ENCODE results near the gene KIF13A.

KIF13A gene

DNA sequence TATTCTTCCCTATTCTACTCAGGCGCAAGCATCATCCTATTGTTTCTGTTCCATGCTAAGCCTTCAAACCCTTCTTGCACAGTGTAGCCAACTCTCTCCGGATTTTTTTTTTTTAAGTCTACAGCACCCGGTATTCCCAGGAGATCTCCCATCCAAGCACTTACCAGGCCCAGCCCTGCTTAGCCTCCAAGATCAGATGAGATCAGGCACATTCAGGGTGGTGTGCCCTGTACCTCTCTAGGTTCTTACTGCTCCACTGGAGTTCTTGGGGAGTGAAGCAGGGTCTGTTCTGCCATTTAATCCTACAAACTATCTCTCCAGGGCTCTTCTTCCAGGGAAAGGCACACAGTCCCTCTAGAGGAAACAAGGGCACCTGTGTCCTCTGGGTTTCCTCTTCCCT is 265.8 kb downstream of the KIF13A start:
- DNase-seq (ENCODE audit: low read depth in 2 of 2), result no peak

DNA sequence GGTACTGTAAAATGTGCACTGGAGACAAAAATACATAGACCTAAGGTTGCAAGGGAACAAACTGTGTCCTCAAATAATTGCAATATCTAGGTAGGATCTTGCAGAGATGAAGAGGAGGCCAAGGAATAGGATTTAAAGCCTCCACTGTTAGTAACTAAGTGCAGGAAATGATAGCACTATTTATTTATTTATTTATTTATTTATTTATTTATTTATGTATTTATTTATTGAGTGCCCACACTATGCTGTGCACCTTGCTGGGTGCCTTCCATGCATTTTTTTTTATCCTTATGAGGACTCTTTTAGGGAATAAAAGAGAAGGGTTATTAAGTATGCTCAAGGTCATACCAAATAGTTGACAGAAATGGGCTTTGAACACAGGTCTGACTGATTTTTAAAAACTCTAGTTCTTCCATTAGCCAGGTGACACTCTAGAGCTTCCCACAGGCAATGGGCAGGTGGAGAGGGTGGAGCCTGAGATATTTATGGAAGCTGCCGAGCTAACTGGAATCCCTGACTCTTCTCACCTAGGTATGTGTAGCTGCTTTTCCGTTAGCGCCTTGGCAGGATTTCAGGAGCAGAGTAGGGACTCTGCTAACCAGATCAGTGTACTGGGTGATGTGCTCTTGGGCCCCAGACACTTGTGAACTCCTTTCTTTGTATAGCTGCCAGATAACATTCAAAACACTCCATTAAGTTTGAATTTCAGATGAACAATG is 268.0 kb downstream of the KIF13A start:
- DNase-seq (ENCODE audit: low read depth in 2 of 2), result no peak

DNA sequence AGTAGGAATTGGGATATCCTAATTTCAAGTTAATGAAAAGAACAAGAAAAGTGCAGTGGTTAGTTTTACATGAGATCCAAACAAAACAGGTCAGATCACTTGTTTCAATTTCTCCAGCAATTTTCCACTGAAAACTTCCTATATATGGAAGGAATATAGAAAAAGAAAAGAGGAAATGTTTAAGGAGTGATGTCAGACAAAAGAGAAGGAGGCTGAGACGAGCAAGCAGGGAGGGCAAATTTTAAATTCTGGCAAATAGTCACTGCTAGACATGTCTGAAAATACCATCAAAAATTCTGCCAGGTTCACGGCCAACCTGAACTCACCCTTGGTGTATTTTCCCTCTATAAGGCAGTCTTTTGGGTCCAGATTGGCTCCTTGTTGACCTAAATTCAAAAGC is 271.2 kb downstream of the KIF13A start:
- DNase-seq (ENCODE audit: low read depth in 2 of 2), result no peak

DNA sequence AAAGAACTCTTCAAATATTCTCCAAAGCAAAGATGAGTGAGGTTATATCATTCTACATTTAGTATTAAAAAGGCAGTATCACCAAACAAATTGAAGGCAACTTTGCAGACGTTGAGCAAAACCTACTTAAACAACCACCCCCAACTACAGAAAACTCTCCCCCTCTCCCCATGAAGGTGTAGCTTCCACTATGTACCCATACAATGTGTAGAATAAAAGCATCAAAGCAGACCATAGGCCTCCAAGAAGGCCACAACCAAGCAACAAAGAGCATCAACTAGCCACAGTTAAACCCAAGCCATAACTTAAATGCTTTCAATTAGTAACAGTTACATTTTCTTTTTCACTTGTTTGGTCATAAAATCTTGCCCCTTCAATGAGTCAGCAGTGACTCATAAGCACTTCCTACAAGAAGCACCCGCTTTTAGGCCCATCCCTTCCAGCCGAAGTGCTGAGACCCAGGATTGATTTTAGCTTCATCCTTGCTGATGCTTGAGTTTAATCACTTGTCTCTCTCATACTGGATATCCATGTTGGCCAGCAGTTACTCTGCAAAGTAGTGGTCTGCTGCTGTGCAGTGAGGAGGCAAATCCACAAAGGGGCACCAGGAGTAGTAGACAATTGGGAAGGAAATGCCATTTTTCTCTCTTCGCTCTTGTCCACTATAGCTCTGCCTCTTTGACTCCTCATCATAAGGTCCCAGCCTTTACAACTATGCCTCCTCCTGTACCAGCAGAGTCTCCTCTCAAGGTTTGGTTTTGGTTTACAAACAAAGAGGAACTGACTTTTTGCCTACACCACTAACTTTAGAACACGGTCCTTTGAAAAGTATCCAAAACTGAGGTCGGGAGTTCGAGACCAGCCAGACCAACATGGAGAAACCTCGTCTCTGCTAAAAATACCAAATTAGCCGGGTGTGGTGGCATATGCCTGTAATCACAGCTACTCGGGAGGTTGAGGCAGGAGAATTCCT is 272.3 kb downstream of the KIF13A start:
- peak in 1 of 2 donors; percentile 23 for DNase-seq (ENCODE audit: low read depth in 2 of 2)

DNA sequence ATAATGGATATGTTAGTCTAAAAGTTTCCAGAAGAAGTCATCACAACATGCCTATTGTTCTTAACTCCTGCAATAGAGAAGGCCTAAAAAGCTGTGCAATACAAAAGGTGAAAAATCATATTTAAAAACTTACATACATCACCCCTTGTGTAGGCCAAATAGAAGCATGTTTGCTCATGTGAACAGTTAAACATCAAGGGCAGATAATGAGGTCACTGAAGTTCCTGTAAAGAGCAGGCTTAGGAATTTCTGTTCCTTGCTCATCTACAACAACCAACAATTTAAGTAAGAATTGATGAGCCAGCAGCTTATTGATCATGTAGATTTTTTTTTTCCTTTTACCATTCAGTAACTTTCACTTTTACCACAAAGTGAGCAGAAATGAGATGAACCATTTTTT is 273.3 kb downstream of the KIF13A start:
- no peak for DNase-seq (ENCODE audit: low read depth in 2 of 2)

DNA sequence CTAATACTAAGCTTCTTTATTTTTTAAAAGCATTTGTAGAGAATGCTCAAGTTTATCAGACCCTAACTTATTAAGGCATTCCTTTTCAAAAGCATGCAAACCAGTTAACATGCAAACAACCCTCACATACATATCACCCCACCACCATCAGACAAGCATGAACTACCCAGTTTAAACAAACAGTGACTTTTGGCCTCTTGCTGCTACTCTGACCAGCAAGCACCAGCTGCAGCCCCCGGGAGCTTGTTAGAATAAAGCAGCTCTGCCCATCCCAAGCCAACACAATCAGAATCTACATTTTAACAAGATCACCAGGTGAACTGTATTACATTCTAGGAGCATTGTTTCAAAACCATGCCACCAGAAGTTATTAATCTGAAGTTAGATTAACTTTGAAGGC is 274.9 kb downstream of the KIF13A start:
- DNase-seq (ENCODE audit: low read depth in 2 of 2), result no peak

DNA sequence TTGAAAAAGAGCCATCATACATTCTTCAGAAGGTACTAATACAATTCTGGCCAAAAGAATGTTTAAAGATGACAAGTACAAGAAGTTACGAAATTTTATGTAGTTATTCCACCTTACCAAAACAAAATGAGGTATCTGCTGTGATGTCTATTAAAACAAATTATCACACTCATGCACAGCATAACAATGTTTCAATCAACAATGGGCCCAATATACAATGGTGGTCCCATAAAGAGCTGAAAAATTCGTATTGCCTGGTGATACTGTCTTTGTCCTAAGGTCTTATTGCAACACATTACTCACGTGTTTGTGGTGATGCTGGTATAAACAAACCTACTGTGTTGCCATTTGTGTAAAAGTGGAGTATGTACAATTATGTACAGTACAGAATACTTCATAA is 277.1 kb downstream of the KIF13A start:
- DNase-seq (ENCODE audit: low read depth in 2 of 2), result no peak

DNA sequence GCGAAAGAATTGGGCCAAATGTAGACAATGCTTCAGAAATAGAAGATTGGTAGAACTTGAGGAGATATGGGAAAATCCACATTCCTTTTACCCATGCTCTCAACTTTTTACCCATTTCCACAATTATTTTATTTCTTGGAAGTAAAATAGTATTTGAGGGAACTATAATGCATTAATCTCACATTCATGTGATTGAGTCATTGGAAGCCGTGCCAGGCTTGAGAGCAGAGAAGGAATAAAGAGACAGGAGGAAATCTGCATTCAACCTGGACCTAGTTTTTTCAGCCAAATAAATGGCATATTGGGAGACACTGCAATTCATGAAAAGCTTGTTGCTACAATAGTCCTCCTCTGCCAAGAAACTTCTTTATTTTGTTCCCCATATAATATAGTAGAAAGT is 278.0 kb downstream of the KIF13A start:
- DNase-seq (ENCODE audit: low read depth in 2 of 2), result no peak
